ENCODE measurements around the gene QRICH2. TPM values are rescaled to one million over a fixed set of nuclear protein-coding genes. Genes with fewer than 3 reads are reported as not detected.

The QRICH2 gene
- total and polyA plus RNA-seq, 9 of the 15 experiments (the other 6 are each of a cell fraction or from before 2014, with no cell fraction given), result 0.03 to 1.6 (median 0.81) TPM

DNA sequence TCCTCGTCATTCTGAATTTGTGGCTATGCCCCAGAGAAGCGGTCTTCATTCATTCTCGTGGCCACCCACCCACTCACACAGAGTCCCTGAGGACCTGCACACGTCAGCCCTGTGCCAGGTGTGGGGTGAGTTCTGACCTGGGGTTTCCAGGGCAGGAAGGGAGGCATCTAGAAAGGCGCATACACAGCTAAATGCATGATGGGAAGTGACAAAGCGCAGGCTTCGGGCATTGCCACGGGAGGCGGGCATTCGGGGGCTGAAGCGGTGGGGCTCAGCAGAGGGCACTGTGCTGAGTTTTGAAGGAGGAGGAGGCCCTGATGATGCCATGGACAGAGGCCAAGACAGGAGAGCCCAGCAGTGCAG lies 32.0 kb downstream of the QRICH2 start:
- Histone ChIP-seq H2AFZ (ENCODE audit: low read depth, low read length) (no peak overlapping the region), H3K4me2 (ENCODE audit: insufficient read depth, low read length) (no peak overlapping the region), H3K27me3 (ENCODE audit: control insufficient read depth in 2 of 2, insufficient read depth in 2 of 2, low read length in 2 of 2) (no peaks in the 10 kb centered on the region), H3K9me1 (ENCODE audit: control insufficient read depth, insufficient read depth, low read length) (no peaks in the 10 kb centered on the region), H3K79me2 (ENCODE audit: control insufficient read depth, insufficient read depth, low read length) (peaks cover under 1% of the 10 kb centered on the region; the same call in 1 of the 3 replicates), H3K4me3 (no peak overlapping the region), H3K9me3 (replicated peaks; ENCODE audit: control insufficient read depth, insufficient read depth, low read depth, low read length) (no peaks in the 10 kb centered on the region), H3K9ac (ENCODE audit: insufficient read depth in 1 of 2, low read depth in 2 of 2, low read length in 2 of 2) (peak overlapping the region in 1 of 2 experiments; percentile 85; a peak in 2 of 4 replicates), H3K27ac (ENCODE audit: extremely low read depth, low read depth, low read length) (no peak overlapping the region), H4K20me1 (replicated peaks; ENCODE audit: control insufficient read depth, insufficient read depth, low read length) (no peaks in the 10 kb centered on the region), H3K4me1 (replicated peaks in 1 of 2; ENCODE audit: control insufficient read depth in 2 of 2, insufficient read depth in 2 of 2, low read length in 2 of 2) (peaks cover 12 to 93% of the 10 kb centered on the region in 2 experiments; a peak in 4 of 5 replicates), H3K36me3 (ENCODE audit: control insufficient read depth, insufficient read depth, low read length) (peaks cover 8% of the 10 kb centered on the region; the same call in 1 of the 3 replicates)
- POLR2A ChIA-PET, result interaction anchor here (1.0 to 10.6 kb wide), 4 partner anchors 9 to 154 kb away, joined by 3 to 157 read pairs (median 8); no protein-coding TSS in a partner anchor
- CTCF ChIA-PET (ENCODE audit: low intra/inter-chr PET ratio), result interaction anchor here (0.9 kb wide), 1 partner anchor 155 kb away, joined by 3 read pairs; no protein-coding TSS in a partner anchor
- in situ Hi-C loops (cut with MboI) (no loop called here), intact Hi-C loops (cut with micrococcal nuclease) (loop anchor here (5.0 kb wide), 1 partner anchor 259 kb away; no protein-coding TSS in a partner anchor)
- WGBS (ENCODE audit: insufficient coverage, low coverage, missing lambda C conversion rate), result 91% methylated on average over 11 of the region's 11 CpGs
- no peak for FAIRE-seq
- BruUV-seq (replicated peaks), result no TSS peak
- ATAC-seq, result no peak
- TF ChIP-seq, protein P1, sequence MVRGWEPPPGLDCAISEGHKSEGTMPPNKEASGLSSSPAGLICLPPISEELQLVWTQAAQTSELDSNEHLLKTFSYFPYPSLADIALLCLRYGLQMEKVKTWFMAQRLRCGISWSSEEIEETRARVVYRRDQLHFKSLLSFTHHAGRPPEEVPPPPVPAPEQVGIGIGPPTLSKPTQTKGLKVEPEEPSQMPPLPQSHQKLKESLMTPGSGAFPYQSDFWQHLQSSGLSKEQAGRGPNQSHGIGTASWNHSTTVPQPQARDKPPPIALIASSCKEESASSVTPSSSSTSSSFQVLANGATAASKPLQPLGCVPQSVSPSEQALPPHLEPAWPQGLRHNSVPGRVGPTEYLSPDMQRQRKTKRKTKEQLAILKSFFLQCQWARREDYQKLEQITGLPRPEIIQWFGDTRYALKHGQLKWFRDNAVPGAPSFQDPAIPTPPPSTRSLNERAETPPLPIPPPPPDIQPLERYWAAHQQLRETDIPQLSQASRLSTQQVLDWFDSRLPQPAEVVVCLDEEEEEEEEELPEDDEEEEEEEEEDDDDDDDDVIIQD (CRISPR knock-in tag; IDR thresholded peaks at IDR 0.05), result no peak
- TF ChIP-seq NFE2L1 (tag; IDR thresholded peaks at IDR 0.05; ENCODE audit: borderline replicate concordance, low read depth), result no peak
- TF ChIP-seq SETDB1 (IDR thresholded peaks at IDR 0.05; ENCODE audit: low read length), result no peak
- no peak for TF ChIP-seq COPS2 (conservative IDR thresholded peaks at IDR 0.05)
- no peak for TF ChIP-seq RFX7 (CRISPR knock-in tag; IDR thresholded peaks at IDR 0.05)
- TF ChIP-seq ZKSCAN8 (CRISPR knock-in tag; IDR thresholded peaks at IDR 0.05), result no peak
- no peak for TF ChIP-seq BRF1 (IDR thresholded peaks at IDR 0.05; ENCODE audit: borderline replicate concordance, extremely low read depth, insufficient read length)
- TF ChIP-seq, protein P2, sequence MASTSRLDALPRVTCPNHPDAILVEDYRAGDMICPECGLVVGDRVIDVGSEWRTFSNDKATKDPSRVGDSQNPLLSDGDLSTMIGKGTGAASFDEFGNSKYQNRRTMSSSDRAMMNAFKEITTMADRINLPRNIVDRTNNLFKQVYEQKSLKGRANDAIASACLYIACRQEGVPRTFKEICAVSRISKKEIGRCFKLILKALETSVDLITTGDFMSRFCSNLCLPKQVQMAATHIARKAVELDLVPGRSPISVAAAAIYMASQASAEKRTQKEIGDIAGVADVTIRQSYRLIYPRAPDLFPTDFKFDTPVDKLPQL (IDR thresholded peaks at IDR 0.05; ENCODE audit: extremely low read depth, insufficient read length), result no peak
- no peak for TF ChIP-seq SRSF1 (IDR thresholded peaks at IDR 0.05; ENCODE audit: low read depth, low read length)
- no peak for TF ChIP-seq MYC (IDR thresholded peaks at IDR 0.05; ENCODE audit: low read depth, low read length)
- TF ChIP-seq MYC (CRISPR knock-in tag; IDR thresholded peaks at IDR 0.05; ENCODE audit: borderline replicate concordance, low read depth), result no peak
- TF ChIP-seq, protein P3, sequence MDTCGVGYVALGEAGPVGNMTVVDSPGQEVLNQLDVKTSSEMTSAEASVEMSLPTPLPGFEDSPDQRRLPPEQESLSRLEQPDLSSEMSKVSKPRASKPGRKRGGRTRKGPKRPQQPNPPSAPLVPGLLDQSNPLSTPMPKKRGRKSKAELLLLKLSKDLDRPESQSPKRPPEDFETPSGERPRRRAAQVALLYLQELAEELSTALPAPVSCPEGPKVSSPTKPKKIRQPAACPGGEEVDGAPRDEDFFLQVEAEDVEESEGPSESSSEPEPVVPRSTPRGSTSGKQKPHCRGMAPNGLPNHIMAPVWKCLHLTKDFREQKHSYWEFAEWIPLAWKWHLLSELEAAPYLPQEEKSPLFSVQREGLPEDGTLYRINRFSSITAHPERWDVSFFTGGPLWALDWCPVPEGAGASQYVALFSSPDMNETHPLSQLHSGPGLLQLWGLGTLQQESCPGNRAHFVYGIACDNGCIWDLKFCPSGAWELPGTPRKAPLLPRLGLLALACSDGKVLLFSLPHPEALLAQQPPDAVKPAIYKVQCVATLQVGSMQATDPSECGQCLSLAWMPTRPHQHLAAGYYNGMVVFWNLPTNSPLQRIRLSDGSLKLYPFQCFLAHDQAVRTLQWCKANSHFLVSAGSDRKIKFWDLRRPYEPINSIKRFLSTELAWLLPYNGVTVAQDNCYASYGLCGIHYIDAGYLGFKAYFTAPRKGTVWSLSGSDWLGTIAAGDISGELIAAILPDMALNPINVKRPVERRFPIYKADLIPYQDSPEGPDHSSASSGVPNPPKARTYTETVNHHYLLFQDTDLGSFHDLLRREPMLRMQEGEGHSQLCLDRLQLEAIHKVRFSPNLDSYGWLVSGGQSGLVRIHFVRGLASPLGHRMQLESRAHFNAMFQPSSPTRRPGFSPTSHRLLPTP (IDR thresholded peaks at IDR 0.05; ENCODE audit: borderline replicate concordance, extremely low read depth, insufficient read length), result no peak
- TF ChIP-seq MAFK (IDR thresholded peaks at IDR 0.05; ENCODE audit: low read length), result no peak
- TF ChIP-seq ZC3H8 (IDR thresholded peaks at IDR 0.05), result no peak
- TF ChIP-seq RHOXF2B (CRISPR knock-in tag; conservative IDR thresholded peaks at IDR 0.05), result no peak
- TF ChIP-seq NFIX (CRISPR knock-in tag; IDR thresholded peaks at IDR 0.05; ENCODE audit: low read depth), result no peak
- no peak for TF ChIP-seq MTA1 (IDR thresholded peaks at IDR 0.05; ENCODE audit: borderline replicate concordance)
- no peak for DNase-seq (ENCODE audit: extremely low read depth in 1 of 4, low spot score in 3 of 4)

Data from K562 (cell line).